H1 (cell line): ENCODE measurements around the gene LSG1.

Experiments
- KDM1A ChIP-seq: fragments of 200-600, 300-600 bp; sonication (generic); IDR thresholded peaks from 2 replicates; pipeline ENCODE4 v1.7.1; 2016; ENCODE audit warnings: mild to moderate bottlenecking, low read length, borderline replicate concordance
- SAP30 ChIP-seq: fragments of 300-600 bp; sonication (generic); IDR thresholded peaks from 2 replicates; pipeline ENCODE4 v1.7.1; 2012; ENCODE audit warnings: low read length, moderate library complexity, mild to moderate bottlenecking, inconsistent platforms; ENCODE audit not compliant: insufficient read depth, insufficient replicate concordance
- SRF ChIP-seq: IDR thresholded peaks from 2 replicates; pipeline ENCODE4 v1.6.1; 2011; ENCODE audit warnings: mild to moderate bottlenecking, low read depth, low read length, moderate library complexity

DNA sequence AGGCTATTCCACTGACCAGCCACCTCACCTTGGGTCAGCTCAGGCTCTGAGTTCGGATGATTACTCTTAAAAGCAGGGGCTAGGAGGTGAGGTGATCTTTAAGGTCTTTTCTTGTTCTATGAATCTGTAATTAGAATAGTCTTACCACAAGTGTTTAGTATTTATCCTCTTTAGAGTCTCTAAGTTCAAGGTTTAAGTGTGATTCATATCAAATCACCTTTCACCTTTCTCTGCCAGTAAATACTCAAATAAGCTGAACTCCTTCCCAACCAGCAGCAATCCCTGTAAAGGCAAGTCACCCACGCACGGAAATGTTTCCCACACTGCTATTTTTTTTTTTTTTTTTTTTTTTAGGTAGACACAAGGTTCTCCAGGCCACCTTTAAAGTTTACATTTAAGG lies 24.2 kb downstream of the LSG1 start:
- TF ChIP-seq SRF (no peak), KDM1A (no peak), SAP30 (no peak)
